ENCODE results near the gene FICD.

DNA sequence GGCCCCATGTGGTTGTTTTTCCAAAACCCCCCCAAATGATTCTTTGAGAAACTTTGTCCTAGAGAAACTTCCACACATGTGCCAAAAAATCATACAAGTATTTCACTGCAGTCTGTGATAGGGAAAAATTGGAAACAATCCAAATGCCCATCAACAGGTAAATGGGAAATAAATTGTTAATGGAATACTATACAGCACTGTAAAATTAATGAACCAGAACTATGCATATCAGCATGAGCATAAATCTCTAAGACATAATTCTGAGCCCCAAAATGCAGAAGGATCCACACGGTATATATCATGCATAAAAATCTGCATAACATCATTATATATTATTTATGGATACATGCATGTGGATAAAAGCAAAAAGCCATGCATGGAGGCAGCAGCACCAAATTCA, 5.3 kb upstream of the FICD start:
- TF ChIP-seq BHLHE40 (IDR thresholded peaks at IDR 0.05; ENCODE audit: borderline replicate concordance): no peak
- TF ChIP-seq SP1 (IDR thresholded peaks at IDR 0.05): no peak
- TF ChIP-seq LEF1 (IDR thresholded peaks at IDR 0.05; ENCODE audit: borderline replicate concordance): no peak
- TF ChIP-seq FOXA1 (IDR thresholded peaks at IDR 0.05): no peak
- no peak for TF ChIP-seq HDGF (IDR thresholded peaks at IDR 0.05; ENCODE audit: borderline replicate concordance)
- TF ChIP-seq TARDBP (IDR thresholded peaks at IDR 0.05): no peak
- TF ChIP-seq SUZ12 (IDR thresholded peaks at IDR 0.05): no peak
- TF ChIP-seq NFRKB (IDR thresholded peaks at IDR 0.05): no peak
